PFSK-1 (cell line): ENCODE measurements around the gene NRXN3.

ENCODE experiments used
- FOXP2 ChIP-seq: optimal IDR thresholded peaks from 2 replicates; pipeline ENCODE3; 2011; ENCODE audit warnings: borderline replicate concordance, control low read depth, inconsistent platforms; ENCODE audit not compliant: insufficient read depth; ENCODE audit errors: extremely low read length, extremely low read depth
- POLR2AphosphoS5 ChIP-seq: IDR thresholded peaks from 2 replicates; pipeline ENCODE4 v1.6.1; 2012; ENCODE audit warnings: low read depth, mild to moderate bottlenecking, control low read depth, low read length, moderate library complexity
- SIN3A ChIP-seq: IDR thresholded peaks from 2 replicates; pipeline ENCODE4 v1.6.1; 2012; ENCODE audit warnings: mild to moderate bottlenecking, low read length, moderate library complexity, borderline replicate concordance; ENCODE audit not compliant: insufficient read depth
- TAF1 ChIP-seq: IDR thresholded peaks from 2 replicates; pipeline ENCODE4 v1.6.1; 2012; ENCODE audit warnings: low read length, control low read depth, borderline replicate concordance; ENCODE audit not compliant: insufficient read depth
- TF ChIP-seq, protein P1 (sequence below), 2 experiments: IDR thresholded peaks; 2 replicates each; pipeline versions ENCODE4 v1.6.1 to v1.8.0; 2011 to 2012; ENCODE audit warnings: low read depth in 2 of 2, low read length in 2 of 2, control low read depth in 1 of 2, inconsistent platforms in 1 of 2, mild to moderate bottlenecking in 1 of 2, moderate library complexity in 1 of 2; ENCODE audit not compliant: insufficient read depth in 1 of 2

Gene NRXN3

DNA sequence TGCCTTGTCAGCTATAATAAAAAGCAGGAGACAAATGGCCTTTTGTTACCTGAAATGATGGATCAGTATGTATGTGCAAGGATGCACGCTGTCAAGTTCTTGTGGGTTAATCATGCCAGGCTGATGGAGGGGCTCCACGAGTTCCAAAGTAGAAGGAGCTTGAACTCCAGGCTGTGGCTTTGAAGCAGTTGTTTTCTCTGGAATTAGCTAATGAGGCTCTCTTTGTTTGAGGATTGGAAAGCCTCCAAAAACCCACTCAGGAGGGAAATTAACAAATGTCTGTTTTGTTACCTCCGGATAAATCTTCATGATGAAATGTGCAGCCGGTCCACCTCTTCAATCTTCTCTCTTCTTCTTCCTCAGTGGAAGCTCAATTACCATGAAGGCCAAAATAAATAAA, 1435.7 kb downstream of the NRXN3 start:
- TF ChIP-seq TAF1 (no peak), FOXP2 (no peak), SIN3A (no peak), POLR2AphosphoS5 (no peak)
- TF ChIP-seq, protein P1, sequence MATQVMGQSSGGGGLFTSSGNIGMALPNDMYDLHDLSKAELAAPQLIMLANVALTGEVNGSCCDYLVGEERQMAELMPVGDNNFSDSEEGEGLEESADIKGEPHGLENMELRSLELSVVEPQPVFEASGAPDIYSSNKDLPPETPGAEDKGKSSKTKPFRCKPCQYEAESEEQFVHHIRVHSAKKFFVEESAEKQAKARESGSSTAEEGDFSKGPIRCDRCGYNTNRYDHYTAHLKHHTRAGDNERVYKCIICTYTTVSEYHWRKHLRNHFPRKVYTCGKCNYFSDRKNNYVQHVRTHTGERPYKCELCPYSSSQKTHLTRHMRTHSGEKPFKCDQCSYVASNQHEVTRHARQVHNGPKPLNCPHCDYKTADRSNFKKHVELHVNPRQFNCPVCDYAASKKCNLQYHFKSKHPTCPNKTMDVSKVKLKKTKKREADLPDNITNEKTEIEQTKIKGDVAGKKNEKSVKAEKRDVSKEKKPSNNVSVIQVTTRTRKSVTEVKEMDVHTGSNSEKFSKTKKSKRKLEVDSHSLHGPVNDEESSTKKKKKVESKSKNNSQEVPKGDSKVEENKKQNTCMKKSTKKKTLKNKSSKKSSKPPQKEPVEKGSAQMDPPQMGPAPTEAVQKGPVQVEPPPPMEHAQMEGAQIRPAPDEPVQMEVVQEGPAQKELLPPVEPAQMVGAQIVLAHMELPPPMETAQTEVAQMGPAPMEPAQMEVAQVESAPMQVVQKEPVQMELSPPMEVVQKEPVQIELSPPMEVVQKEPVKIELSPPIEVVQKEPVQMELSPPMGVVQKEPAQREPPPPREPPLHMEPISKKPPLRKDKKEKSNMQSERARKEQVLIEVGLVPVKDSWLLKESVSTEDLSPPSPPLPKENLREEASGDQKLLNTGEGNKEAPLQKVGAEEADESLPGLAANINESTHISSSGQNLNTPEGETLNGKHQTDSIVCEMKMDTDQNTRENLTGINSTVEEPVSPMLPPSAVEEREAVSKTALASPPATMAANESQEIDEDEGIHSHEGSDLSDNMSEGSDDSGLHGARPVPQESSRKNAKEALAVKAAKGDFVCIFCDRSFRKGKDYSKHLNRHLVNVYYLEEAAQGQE (IDR thresholded peaks at IDR 0.05; ENCODE audit: insufficient read depth in 1 of 2, low read depth in 2 of 2, low read length in 2 of 2) = no peak

DNA sequence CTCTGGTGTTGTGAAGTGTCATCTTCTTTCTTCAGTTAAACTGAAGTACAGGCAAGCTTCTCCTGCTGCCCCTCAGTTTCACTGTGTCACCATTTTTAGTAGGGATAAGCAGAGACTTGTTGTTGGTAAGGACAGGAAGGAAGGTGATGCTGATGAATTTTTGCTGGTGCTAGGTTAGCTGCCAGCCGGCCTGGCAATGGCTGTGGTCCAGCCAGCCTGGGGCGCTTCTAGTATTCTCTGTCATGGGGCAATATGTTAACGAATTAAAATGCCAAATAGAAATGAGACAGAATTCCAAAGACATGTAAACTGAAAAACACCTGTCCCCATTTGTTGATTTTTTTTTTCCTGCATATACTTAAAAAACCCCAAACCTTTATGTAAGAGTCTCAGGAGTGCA, 1438.3 kb downstream of the NRXN3 start:
- TF ChIP-seq SIN3A (no peak), TAF1 (no peak)

DNA sequence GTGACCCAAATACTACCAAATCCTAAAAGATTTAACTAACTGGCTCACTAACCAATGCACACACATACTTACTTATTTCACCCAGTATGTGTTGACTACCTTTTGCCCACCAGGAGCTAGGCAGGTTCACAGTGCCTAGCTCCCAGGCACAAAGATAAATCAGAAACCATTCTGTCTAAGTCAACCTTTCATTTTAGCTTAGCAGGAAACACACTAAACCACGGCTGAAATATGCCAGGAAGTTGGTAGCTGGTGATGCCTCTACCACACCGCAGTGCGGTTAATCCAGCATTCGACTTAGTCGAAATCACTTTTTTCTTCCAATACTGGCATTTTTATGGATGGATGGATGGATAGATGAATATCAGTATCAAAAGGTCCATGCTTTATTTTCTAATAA, 1443.5 kb downstream of the NRXN3 start:
- TF ChIP-seq POLR2AphosphoS5 (no peak), FOXP2 (no peak), TAF1 (no peak), SIN3A (no peak)
- TF ChIP-seq, protein P1 (IDR thresholded peaks at IDR 0.05; ENCODE audit: insufficient read depth in 1 of 2, low read depth in 2 of 2, low read length in 2 of 2) = no peak

DNA sequence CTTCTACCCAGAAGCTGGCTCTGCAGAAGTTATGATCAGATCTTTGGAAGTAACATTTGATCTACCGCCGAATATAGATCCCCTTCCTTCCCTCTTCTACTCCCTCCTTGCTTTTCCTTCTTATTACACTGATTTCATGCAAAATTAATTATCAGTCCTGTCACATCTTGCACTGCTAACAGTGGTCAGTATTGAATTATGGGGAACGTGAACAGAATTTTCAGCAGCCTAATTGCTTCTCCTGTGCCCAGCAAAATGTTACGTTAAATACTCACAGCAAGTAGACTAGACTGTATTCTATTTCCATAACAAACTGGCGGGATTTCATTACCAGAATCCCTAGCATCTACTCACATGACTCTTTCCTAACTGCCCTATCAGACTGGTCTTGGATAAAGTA, 1444.3 kb downstream of the NRXN3 start:
- TF ChIP-seq POLR2AphosphoS5 = no peak
- no peak for TF ChIP-seq SIN3A
- TF ChIP-seq TAF1 = no peak
- no peak for TF ChIP-seq FOXP2
- TF ChIP-seq, protein P1 (IDR thresholded peaks at IDR 0.05; ENCODE audit: insufficient read depth in 1 of 2, low read depth in 2 of 2, low read length in 2 of 2) = no peak

DNA sequence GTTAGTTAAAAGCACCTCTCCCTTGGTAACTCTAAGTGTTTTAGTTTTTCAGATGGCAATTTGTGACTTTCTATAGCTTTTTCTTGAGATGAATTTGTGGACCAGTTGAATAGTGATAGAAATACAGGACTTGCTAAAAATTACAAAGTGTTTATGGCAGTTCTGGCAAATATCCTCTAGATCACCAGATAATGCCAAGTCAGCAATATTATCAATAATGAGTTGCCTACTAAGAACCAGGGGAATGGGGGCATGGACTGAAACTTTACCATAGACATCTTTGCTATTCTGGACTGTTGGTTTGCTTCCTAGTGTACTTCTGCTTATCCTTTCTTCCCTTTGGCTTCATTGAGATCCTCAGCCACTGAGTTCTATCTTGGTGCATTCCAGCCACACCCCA, 1456.9 kb downstream of the NRXN3 start:
- TF ChIP-seq, protein P1 (IDR thresholded peaks at IDR 0.05; ENCODE audit: insufficient read depth in 1 of 2, low read depth in 2 of 2, low read length in 2 of 2) = no peak
- no peak for TF ChIP-seq TAF1
- no peak for TF ChIP-seq FOXP2
- TF ChIP-seq POLR2AphosphoS5 = no peak
- no peak for TF ChIP-seq SIN3A

DNA sequence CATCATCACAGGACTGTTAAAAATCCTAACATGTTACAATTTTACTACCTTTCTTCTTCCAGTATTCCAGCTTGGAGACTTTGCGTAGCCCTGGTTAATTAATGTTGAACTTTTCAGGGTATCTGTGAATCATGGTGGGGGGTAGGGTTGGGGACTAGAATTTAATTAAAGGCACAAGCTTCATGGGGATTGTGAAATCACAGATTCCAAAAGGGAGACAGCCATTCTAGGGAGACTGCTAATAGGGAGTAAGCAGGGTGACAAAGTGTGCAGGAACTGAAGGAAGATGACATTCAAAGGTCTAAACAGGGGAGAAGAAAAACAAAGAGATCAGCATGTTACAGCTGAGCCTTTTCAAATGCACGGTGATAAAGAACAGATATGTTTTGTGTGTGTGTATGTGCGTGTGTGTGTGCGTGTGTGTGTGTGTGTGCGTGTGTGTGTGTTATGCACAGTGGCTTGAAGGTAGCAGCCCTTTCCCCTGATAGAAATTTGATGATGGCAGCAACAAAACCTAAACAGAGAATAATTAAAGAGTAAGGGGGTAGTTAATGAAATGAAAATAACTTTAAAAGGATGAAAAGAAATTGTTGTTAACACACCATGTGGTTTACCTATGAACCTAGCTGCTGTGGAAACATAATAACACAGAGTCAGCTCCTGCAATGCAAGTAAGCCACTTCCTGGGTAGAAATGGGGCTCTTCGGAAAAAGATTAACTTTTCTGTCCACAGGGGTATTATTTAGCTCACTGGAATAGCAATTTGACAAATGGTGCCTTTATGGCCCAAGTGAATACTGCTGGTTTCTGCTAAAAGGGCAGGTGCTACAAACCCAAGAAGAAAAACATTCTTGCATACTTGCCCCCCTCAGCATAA, 1459.5 kb downstream of the NRXN3 start:
- TF ChIP-seq POLR2AphosphoS5 (no peak), SIN3A (no peak), FOXP2 (no peak), TAF1 (no peak)
- TF ChIP-seq, protein P1 (IDR thresholded peaks at IDR 0.05; ENCODE audit: insufficient read depth in 1 of 2, low read depth in 2 of 2, low read length in 2 of 2) = no peak
